GM06990 (cell line): ENCODE data around the gene PDZD2.
"Not testable (repeated sequence)": the region's sequence is repeated elsewhere in the genome, so short reads cannot be mapped to it uniquely, and the experiment has no call there.

Experiments
- DNase-seq: peaks from one replicate; pipeline ENCODE4 v3.0.0-alpha.2; 2011; ENCODE audit not compliant: insufficient read length; ENCODE audit errors: extremely low read depth
- H3K27me3 ChIP-seq: replicated peaks from 2 replicates; pipeline ENCODE4 v1.6.0; 2011; ENCODE audit warnings: low read length; ENCODE audit not compliant: control insufficient read depth, insufficient read depth
- H3K36me3 ChIP-seq: 2 replicates; pipeline ENCODE4 v1.5.1; 2011; ENCODE audit warnings: low read length; ENCODE audit not compliant: control insufficient read depth, insufficient read depth
- H3K4me3 ChIP-seq: replicated peaks from 2 replicates; pipeline ENCODE4 v1.5.1; 2011; ENCODE audit warnings: low read depth, mild to moderate bottlenecking, control low read depth, low read length
- TF ChIP-seq, protein P1 (sequence below): IDR thresholded peaks from 2 replicates; pipeline ENCODE4 v1.5.1; 2011; ENCODE audit warnings: low read length, control low read depth, mild to moderate bottlenecking, inconsistent platforms; ENCODE audit not compliant: insufficient read depth, poor library complexity, severe bottlenecking

Gene PDZD2

DNA sequence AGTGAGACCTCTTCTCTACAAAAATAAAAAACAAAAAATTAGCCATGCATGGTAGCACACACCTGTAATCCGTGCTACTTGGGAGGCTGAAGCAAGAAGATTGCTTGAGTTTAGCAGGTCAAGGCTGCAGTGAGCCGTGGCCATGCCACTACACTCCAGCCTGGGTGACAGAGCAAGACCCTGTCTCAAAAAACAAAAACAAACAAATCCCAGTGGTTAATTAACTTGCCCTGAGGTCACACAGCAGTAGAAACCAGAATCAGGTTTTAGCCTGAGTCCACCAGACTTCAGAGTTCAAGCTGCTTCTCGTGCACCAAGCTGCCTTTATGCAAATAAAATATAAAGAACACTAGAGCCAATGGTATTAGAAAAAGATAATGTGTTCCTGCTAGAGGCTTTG, 365.5 kb downstream of the PDZD2 start:
- no peaks in the 10 kb centered on the region for H3K27me3 ChIP-seq
- H3K4me3 ChIP-seq: no peak overlapping the region
- peak; percentile 44 for DNase-seq
- H3K36me3 ChIP-seq: no peaks in the 10 kb centered on the region
- TF ChIP-seq, protein P1, sequence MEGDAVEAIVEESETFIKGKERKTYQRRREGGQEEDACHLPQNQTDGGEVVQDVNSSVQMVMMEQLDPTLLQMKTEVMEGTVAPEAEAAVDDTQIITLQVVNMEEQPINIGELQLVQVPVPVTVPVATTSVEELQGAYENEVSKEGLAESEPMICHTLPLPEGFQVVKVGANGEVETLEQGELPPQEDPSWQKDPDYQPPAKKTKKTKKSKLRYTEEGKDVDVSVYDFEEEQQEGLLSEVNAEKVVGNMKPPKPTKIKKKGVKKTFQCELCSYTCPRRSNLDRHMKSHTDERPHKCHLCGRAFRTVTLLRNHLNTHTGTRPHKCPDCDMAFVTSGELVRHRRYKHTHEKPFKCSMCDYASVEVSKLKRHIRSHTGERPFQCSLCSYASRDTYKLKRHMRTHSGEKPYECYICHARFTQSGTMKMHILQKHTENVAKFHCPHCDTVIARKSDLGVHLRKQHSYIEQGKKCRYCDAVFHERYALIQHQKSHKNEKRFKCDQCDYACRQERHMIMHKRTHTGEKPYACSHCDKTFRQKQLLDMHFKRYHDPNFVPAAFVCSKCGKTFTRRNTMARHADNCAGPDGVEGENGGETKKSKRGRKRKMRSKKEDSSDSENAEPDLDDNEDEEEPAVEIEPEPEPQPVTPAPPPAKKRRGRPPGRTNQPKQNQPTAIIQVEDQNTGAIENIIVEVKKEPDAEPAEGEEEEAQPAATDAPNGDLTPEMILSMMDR: no peak

DNA sequence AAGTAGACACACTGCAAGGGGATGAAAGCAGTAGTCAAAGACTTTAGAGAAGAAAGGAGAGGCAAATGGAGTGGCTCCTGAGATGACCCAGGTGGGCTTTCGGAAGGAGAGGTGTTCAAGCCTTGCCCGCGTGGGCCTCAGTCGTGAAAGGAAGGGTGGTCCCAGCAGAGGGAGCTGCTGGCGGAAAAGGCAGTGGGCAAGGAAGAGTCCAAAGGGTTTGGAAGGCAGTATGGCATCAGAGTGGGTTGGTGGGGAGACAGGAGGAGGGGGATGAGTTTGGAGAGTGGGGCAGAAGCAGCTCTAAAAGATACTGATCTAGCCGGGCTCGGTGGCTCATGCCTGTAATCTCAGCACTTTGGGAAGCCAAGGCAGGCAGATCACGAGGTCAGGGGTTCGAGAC, 369.8 kb downstream of the PDZD2 start:
- Histone ChIP-seq H3K27me3 (no peaks in the 10 kb centered on the region), H3K4me3 (no peak overlapping the region), H3K36me3 (no peaks in the 10 kb centered on the region)
- TF ChIP-seq, protein P1: no peak
- DNase-seq: no peak

DNA sequence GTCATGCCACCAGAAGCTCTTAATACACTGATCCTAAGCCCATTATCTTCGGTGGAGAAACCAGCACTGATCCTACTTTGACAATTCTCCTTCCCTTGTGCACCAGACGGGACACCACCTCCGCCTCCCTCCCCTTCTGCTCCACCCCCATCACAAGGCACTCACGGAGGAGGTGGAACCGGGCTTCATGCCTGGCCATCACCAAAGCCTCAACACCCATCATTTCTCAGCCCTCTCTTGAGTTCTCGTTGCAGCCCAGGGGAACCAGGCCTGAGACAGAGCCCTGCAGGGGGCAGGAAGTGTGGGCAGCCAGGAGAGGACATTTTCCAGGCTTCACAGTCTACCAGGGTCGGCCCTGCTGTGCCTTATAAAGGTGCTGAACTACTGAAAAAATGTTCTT, 374.7 kb downstream of the PDZD2 start:
- no peaks in the 10 kb centered on the region for H3K36me3 ChIP-seq
- TF ChIP-seq, protein P1: no peak
- H3K4me3 ChIP-seq: no peak overlapping the region
- no peaks in the 10 kb centered on the region for H3K27me3 ChIP-seq
- DNase-seq: no peak

DNA sequence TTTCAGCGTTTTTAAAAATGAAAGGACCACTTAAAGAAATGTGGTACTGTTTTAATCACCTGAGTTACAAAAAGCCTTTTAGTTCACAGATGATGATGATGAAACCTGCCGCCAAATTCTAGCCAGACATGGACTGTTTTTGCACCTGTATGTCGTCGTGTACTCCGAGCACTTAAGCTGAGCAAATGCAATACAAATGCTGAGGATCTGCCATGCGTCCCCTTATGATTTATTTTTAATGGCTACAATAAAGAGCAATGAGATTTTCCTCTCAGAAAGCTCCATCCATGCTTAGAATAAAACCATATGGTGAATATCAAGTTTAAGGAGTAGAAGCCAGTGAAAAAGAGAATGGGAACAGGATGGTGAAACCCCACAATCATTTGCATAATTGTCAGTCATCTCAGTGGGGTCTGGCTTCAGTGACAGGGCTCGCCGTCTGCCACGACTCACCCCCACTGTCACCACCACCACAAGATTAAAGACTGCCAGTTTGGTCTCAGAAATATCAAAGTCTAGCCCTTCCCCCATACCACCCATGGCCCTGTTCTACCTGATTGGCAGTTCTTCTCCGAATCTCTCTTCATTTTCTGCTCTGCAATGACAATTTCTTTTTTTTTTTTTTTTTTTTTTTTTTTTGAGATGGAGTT, 375.3 kb downstream of the PDZD2 start:
- TF ChIP-seq, protein P1: no peak
- no peak overlapping the region for H3K4me3 ChIP-seq
- H3K36me3 ChIP-seq: no peaks in the 10 kb centered on the region
- no peak for DNase-seq
- H3K27me3 ChIP-seq: no peaks in the 10 kb centered on the region

DNA sequence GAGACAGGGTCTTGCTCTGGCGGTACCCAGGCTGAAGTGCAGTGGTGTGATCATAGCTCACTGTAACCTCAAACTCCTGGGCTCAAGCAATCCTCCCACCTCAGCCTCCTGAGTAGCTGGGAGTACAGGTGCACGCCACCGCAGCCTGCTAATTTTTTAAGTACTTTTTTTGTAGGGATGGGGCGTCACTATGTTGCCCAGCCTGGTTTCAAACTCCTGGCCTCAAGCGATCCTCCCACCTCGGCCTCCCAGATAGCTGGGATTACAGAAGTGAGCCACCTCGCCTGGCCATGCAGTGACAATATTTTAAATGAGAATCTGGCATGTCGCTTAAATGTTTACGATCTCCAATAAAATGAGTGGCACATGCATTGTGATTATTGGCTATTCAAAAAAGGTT, 376.3 kb downstream of the PDZD2 start:
- not testable (repeated sequence) for H3K4me3 ChIP-seq, H3K27me3 ChIP-seq, DNase-seq, H3K36me3 ChIP-seq

DNA sequence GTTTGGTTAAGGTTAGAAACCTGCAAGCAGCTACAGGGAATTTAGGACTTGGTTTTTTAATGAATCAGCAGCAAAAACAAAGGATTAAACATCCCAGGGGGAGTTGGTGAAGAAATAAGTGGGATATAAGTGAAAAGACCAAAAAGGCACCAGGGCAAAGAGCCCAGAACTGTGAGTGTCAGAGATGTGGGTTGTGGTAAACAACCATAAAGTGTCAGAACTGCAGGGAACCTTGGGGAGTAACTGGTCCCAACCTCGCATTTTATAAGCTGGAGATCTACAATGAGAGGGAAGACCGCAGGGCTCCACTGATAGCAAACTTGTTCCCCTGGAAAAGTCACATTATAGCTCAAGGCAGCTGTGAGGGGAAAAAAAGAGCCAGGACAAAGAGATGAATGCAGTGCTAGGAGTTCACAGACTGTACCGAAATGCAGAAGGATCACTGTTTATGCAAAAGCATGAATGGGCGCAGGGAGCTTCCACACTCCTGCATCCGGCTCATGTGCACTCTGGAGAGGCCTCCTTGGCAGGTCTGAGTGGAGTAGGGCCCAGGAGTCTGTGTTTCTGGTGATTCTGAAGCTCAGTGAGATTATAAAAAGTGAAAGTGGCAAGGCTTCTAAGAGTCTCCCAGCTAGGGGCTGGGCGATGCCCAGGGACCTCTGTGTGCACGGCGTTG, 378.9 kb downstream of the PDZD2 start:
- no peaks in the 10 kb centered on the region for H3K36me3 ChIP-seq
- no peak for DNase-seq
- no peak overlapping the region for H3K4me3 ChIP-seq
- no peaks in the 10 kb centered on the region for H3K27me3 ChIP-seq
- TF ChIP-seq, protein P1: no peak
